ENCODE data around the gene CRACR2A. TPM values are rescaled to one million over a fixed set of nuclear protein-coding genes. Genes with fewer than 3 reads are reported as not detected.

Gene CRACR2A
- total and polyA plus RNA-seq, 2 of the 13 experiments (the other 11 are each of a cell fraction or from before 2014, with no cell fraction given): 0.09 to 0.20 TPM

DNA sequence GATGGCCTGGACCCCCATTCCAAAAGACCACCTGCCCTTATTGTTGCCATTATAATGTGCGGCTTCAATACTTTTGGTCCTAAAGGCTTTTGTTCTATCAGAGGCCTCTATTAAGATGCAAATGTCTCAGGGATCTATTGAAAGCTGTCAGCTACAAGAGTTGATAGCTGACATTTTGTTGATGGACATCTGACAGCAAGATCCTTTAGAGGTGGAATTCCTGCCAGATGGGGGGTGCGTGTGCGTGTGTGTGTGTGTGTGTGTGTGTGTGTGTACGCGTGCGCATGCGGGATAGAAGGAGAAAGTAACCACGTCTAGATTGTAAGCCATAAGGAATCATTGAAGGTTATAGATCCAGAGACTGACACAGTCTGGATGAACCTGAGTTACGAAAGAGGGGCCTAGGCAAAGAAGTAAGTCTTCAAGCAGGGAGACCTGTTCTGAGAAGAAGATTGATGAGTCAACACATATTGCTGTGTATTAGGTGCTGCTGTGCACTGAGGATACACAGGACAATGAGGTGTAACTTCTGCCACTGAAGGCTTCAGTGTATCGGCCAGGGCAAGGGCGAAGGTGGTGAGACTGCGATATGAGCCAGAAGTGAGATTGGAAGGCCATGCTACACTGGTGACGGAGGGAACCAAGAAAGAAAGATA is 172.7 kb downstream of the CRACR2A start:
- Histone ChIP-seq H2AFZ (ENCODE audit: low read length) (no peak overlapping the region), H3K36me3 (replicated peaks in 1 of 2; ENCODE audit: control insufficient read depth in 1 of 2, insufficient read depth in 2 of 2, low read length in 2 of 2) (no peaks in the 10 kb centered on the region), H3K4me1 (ENCODE audit: insufficient read depth, low read length) (no peaks in the 10 kb centered on the region), H3K4me3 (replicated peaks in 1 of 3; ENCODE audit: insufficient read depth in 1 of 3, low read depth in 2 of 3, low read length in 3 of 3) (no peak overlapping the region), H3K9ac (ENCODE audit: insufficient read depth, low read depth, low read length) (no peak overlapping the region), H3K4me2 (ENCODE audit: low read depth, low read length) (no peak overlapping the region), H3K79me2 (ENCODE audit: insufficient read depth, low read length) (no peaks in the 10 kb centered on the region), H3K9me3 (ENCODE audit: low read length) (no peaks in the 10 kb centered on the region; the same call in 1 of the 2 replicates), H3K27ac (ENCODE audit: extremely low read length, insufficient read depth, low read length) (no peak overlapping the region), H3K27me3 (ENCODE audit: control insufficient read depth in 1 of 2, insufficient read depth in 2 of 2, low read length in 2 of 2) (peaks cover 0 to 4% of the 10 kb centered on the region in 2 experiments; a peak in 2 of 5 replicates), H4K20me1 (ENCODE audit: insufficient read depth, low read length) (no peaks in the 10 kb centered on the region)
- in situ Hi-C loops (cut with HindIII; ENCODE audit: extremely low pct_ligation_motif_present, low pct_unique_long_range_greater_than_20kb): no loop called here
- DNase-seq (ENCODE audit: low spot score): no peak
- intact Hi-C loops (cut with micrococcal nuclease; ENCODE audit: unreplicated experiment): no loop called here
- no peak for TF ChIP-seq ZNF747 (CRISPR knock-in tag; IDR thresholded peaks at IDR 0.05; ENCODE audit: borderline replicate concordance)
- TF ChIP-seq, protein P1, sequence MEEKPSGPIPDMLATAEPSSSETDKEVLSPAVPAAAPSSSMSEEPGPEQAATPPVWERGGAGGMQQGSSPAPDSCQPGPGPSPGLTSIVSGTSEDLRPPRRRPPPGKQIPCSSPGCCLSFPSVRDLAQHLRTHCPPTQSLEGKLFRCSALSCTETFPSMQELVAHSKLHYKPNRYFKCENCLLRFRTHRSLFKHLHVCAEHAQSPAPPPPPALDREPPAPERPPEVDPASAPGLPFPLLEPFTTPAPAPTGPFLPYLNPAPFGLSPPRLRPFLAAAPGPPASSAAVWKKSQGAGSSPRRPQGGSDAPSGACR (CRISPR knock-in tag; IDR thresholded peaks at IDR 0.05): no peak
- TF ChIP-seq POLR2AphosphoS2 (IDR thresholded peaks at IDR 0.05; ENCODE audit: low read depth, low read length): no peak
- TF ChIP-seq FOXP1 (IDR thresholded peaks at IDR 0.05): no peak
- TF ChIP-seq FOXP1 (CRISPR knock-in tag; IDR thresholded peaks at IDR 0.05): no peak
- TF ChIP-seq HOXA9 (CRISPR knock-in tag; IDR thresholded peaks at IDR 0.05; ENCODE audit: borderline replicate concordance): no peak
- no peak for TF ChIP-seq HNF4A (CRISPR knock-in tag; IDR thresholded peaks at IDR 0.05)
- no peak for TF ChIP-seq ZSCAN22 (CRISPR knock-in tag; IDR thresholded peaks at IDR 0.05)
- peak; percentile 31 to 59; a peak in 3 of 4 replicates for TF ChIP-seq MAFK (conservative IDR thresholded peaks at IDR 0.05 in 1 of 2, IDR thresholded peaks at IDR 0.05 in 1 of 2; ENCODE audit: low read length in 2 of 2)
- TF ChIP-seq MAFF (IDR thresholded peaks at IDR 0.05; ENCODE audit: low read depth, low read length): 0 out of 2 replicates have a peak, but pooled peaks have one; percentile 6
- TF ChIP-seq FOXO1 (CRISPR knock-in tag; IDR thresholded peaks at IDR 0.05): no peak
- no peak for FAIRE-seq
- BruUV-seq (replicated peaks): no TSS peak
- ChIA-PET CTCF (ENCODE audit: low intra/inter-chr PET ratio, low total read pairs) (no interaction called here), POLR2A (no interaction called here)
- WGBS (ENCODE audit: low lambda C conversion rate): 40% methylated on average over 13 of the region's 13 CpGs
- no peak for ATAC-seq

Data from HepG2 (cell line).